ENCODE measurements around the gene KIAA0586.
"Not testable (repeated sequence)": the region's sequence is repeated elsewhere in the genome, so short reads cannot be mapped to it uniquely, and the experiment has no call there.

KIAA0586 gene

GRCh38 chr14:58464652-58465051 lies 37.1 kb downstream of the KIAA0586 start:
- DNase-seq, result no peak

- DNase-seq, result no peak
These were observed 37.9 kb downstream of the KIAA0586 start for GRCh38 chr14:58465421-58465820.

GRCh38 chr14:58466459-58466858 lies 38.9 kb downstream of the KIAA0586 start:
- no peak for DNase-seq

GRCh38 chr14:58467575-58467974 lies 40.1 kb downstream of the KIAA0586 start:
- DNase-seq, result no peak

- no peak for DNase-seq
These were observed 41.8 kb downstream of the KIAA0586 start for GRCh38 chr14:58469309-58469708.

- no peak for DNase-seq
These were observed 48.8 kb downstream of the KIAA0586 start for GRCh38 chr14:58476320-58476719.

- DNase-seq, result no peak
These were observed 50.1 kb downstream of the KIAA0586 start for GRCh38 chr14:58477653-58478052.

- DNase-seq, result not testable (repeated sequence)
These were observed 50.8 kb downstream of the KIAA0586 start for GRCh38 chr14:58478329-58478728.

- DNase-seq, result no peak
These were observed 52.5 kb downstream of the KIAA0586 start for GRCh38 chr14:58479975-58480374.

GRCh38 chr14:58484176-58484575 lies 56.7 kb downstream of the KIAA0586 start:
- DNase-seq, result peak; percentile 2

- DNase-seq, result no peak
These were observed 61.0 kb downstream of the KIAA0586 start for GRCh38 chr14:58488550-58488949.

- DNase-seq, result no peak
These were observed 64.1 kb downstream of the KIAA0586 start for GRCh38 chr14:58491593-58491992.

- DNase-seq, result no peak
These were observed 64.5 kb downstream of the KIAA0586 start for GRCh38 chr14:58492044-58492443.

GRCh38 chr14:58501214-58501816 lies 73.8 kb downstream of the KIAA0586 start:
- peak; percentile 13 for DNase-seq

- no peak for DNase-seq
These were observed 85.8 kb downstream of the KIAA0586 start for GRCh38 chr14:58513272-58513671.

GRCh38 chr14:58517592-58517991 lies 90.1 kb downstream of the KIAA0586 start:
- no peak for DNase-seq

- DNase-seq, result not testable (repeated sequence)
These were observed 98.2 kb downstream of the KIAA0586 start for GRCh38 chr14:58525691-58526090.

- DNase-seq, result peak; percentile 27
These were observed 105.9 kb downstream of the KIAA0586 start for GRCh38 chr14:58533446-58533845.

GRCh38 chr14:58535044-58535443 lies 107.5 kb downstream of the KIAA0586 start:
- no peak for DNase-seq

GRCh38 chr14:58537004-58537403 lies 109.5 kb downstream of the KIAA0586 start:
- no peak for DNase-seq

GRCh38 chr14:58540749-58541632 lies 113.5 kb downstream of the KIAA0586 start:
- no peak for DNase-seq

GRCh38 chr14:58541633-58542022 lies 114.1 kb downstream of the KIAA0586 start:
- DNase-seq, result no peak

GRCh38 chr14:58543253-58543652 lies 115.7 kb downstream of the KIAA0586 start:
- no peak for DNase-seq

GRCh38 chr14:58547649-58548048 lies 120.1 kb downstream of the KIAA0586 start:
- DNase-seq, result no peak
